ENCODE results near the gene TRANK1.

The TRANK1 gene

DNA sequence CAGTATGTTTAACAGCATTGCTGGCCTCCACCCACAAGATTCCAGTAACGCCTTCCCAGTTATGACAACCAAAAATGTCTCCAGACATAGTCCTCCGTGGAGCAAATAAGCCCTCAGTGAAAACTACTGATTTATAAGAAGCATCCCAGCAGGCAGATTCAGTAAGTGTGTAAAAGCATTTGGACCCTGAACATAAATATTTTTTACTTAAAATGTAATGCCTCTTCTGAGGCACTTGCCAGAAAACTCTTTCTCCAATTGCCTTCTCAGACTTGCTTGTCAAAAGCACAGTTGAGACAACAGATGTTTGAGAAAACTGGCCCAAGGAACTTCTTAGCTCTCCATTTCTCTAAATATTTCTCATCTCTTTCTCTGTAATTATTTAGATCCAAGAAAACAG, 148.7 kb downstream of the TRANK1 start:
- Histone ChIP-seq H3K27ac (no peak overlapping the region), H3K4me2 (ENCODE audit: low read length) (no peak overlapping the region), H3K9ac (no peak overlapping the region), H3K27me3 (ENCODE audit: control insufficient read depth, insufficient read depth, low read length) (no peaks in the 10 kb centered on the region), H3K4me3 (ENCODE audit: low read depth, low read length) (no peak overlapping the region), H3K79me2 (no peaks in the 10 kb centered on the region), H3K36me3 (ENCODE audit: control insufficient read depth, insufficient read depth, low read length) (no peaks in the 10 kb centered on the region), H2AFZ (no peak overlapping the region), H3K9me3 (ENCODE audit: control insufficient read depth, low read length) (no peaks in the 10 kb centered on the region), H3K4me1 (no peaks in the 10 kb centered on the region)
- TF ChIP-seq, protein P1, sequence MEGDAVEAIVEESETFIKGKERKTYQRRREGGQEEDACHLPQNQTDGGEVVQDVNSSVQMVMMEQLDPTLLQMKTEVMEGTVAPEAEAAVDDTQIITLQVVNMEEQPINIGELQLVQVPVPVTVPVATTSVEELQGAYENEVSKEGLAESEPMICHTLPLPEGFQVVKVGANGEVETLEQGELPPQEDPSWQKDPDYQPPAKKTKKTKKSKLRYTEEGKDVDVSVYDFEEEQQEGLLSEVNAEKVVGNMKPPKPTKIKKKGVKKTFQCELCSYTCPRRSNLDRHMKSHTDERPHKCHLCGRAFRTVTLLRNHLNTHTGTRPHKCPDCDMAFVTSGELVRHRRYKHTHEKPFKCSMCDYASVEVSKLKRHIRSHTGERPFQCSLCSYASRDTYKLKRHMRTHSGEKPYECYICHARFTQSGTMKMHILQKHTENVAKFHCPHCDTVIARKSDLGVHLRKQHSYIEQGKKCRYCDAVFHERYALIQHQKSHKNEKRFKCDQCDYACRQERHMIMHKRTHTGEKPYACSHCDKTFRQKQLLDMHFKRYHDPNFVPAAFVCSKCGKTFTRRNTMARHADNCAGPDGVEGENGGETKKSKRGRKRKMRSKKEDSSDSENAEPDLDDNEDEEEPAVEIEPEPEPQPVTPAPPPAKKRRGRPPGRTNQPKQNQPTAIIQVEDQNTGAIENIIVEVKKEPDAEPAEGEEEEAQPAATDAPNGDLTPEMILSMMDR (IDR thresholded peaks at IDR 0.05): no peak

DNA sequence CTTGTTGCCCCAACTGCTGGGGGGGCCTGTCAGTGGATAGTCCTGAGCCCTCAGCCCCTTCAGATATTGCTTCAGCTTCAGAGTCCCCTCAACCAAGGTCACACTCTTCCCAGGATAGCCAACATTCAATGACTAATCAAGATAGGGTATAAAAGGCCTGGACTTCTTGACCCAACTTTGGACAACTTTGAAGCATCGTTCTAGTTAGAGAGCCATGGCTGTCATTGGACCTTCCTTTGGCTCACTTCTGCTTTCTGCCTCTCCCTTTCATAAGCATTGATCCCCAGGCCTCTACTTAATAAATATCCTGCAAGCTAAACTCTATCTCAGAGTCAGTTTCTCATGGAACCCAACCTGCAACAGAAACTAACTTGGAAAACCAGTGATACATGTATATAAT, 149.2 kb downstream of the TRANK1 start:
- no peaks in the 10 kb centered on the region for H3K79me2 ChIP-seq
- H3K9ac ChIP-seq: no peak overlapping the region
- no peak overlapping the region for H3K4me3 ChIP-seq (ENCODE audit: low read depth, low read length)
- H3K27ac ChIP-seq: no peak overlapping the region
- H3K27me3 ChIP-seq (ENCODE audit: control insufficient read depth, insufficient read depth, low read length): no peaks in the 10 kb centered on the region
- H3K36me3 ChIP-seq (ENCODE audit: control insufficient read depth, insufficient read depth, low read length): no peaks in the 10 kb centered on the region
- no peak overlapping the region for H3K4me2 ChIP-seq (ENCODE audit: low read length)
- no peak overlapping the region for H2AFZ ChIP-seq
- no peaks in the 10 kb centered on the region for H3K4me1 ChIP-seq
- TF ChIP-seq, protein P1 (IDR thresholded peaks at IDR 0.05): no peak
- H3K9me3 ChIP-seq (ENCODE audit: control insufficient read depth, low read length): no peaks in the 10 kb centered on the region

DNA sequence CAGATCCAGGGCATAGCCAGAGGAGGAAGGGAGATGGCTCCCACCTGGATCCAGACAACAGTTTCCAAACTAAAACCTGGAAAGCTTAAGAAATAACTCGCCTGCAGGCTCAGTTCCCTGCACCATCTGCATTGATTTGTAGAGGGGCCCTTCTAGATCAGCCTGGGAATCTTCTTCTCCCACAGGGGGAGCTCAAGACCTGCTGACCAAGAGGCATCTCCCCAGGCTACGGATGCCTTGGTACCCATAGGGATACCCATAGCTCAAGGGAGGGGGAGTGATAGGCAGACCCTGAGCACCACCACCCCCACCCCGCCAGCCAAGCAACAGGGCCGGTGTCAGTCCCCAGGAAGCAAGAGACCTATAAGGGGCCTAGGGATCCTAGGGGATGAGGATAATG, 152.5 kb downstream of the TRANK1 start:
- H2AFZ ChIP-seq: no peak overlapping the region
- H3K4me1 ChIP-seq: no peaks in the 10 kb centered on the region
- no peak overlapping the region for H3K4me3 ChIP-seq (ENCODE audit: low read depth, low read length)
- H3K27me3 ChIP-seq (ENCODE audit: control insufficient read depth, insufficient read depth, low read length): no peaks in the 10 kb centered on the region
- H3K9me3 ChIP-seq (ENCODE audit: control insufficient read depth, low read length): no peaks in the 10 kb centered on the region
- no peaks in the 10 kb centered on the region for H3K79me2 ChIP-seq
- no peak overlapping the region for H3K4me2 ChIP-seq (ENCODE audit: low read length)
- H3K36me3 ChIP-seq (ENCODE audit: control insufficient read depth, insufficient read depth, low read length): no peaks in the 10 kb centered on the region
- no peak overlapping the region for H3K27ac ChIP-seq
- H3K9ac ChIP-seq: no peak overlapping the region
- TF ChIP-seq, protein P1 (IDR thresholded peaks at IDR 0.05): no peak

DNA sequence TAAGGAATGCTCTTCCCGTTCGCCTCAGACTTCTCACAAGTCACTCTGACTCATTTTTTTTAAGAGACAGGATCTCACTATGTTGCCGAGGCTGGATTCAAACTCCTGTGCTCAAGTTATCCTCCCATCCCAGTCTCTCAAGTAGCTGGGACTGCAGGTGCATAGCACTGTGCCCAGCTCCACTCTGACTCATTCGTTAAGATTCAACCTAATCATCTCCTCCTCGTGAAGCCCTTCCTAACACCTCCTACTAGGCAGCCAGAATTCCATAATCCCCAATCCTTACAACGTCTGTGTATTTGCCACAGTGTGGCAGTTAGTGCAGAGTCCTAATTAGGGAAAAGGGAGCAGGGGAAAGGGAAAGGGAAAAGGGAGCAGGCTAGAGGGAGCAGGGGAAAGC, 154.1 kb downstream of the TRANK1 start:
- H3K9me3 ChIP-seq (ENCODE audit: control insufficient read depth, low read length): no peaks in the 10 kb centered on the region
- no peak overlapping the region for H3K9ac ChIP-seq
- H3K27ac ChIP-seq: no peak overlapping the region
- no peaks in the 10 kb centered on the region for H3K79me2 ChIP-seq
- no peaks in the 10 kb centered on the region for H3K27me3 ChIP-seq (ENCODE audit: control insufficient read depth, insufficient read depth, low read length)
- H2AFZ ChIP-seq: no peak overlapping the region
- TF ChIP-seq, protein P1 (IDR thresholded peaks at IDR 0.05): no peak
- H3K4me1 ChIP-seq: no peaks in the 10 kb centered on the region
- no peak overlapping the region for H3K4me2 ChIP-seq (ENCODE audit: low read length)
- H3K36me3 ChIP-seq (ENCODE audit: control insufficient read depth, insufficient read depth, low read length): no peaks in the 10 kb centered on the region
- no peak overlapping the region for H3K4me3 ChIP-seq (ENCODE audit: low read depth, low read length)
